GM19397 (cell line): ENCODE measurements around the gene SH3D19.
"Not testable (repeated sequence)": the region's sequence is repeated elsewhere in the genome, so short reads cannot be mapped to it uniquely, and the experiment has no call there.

ENCODE experiments used
- ATAC-seq: cut with Tn5 transposase; IDR thresholded peaks from one replicate; pipeline ENCODE4 v1.9.1; 2021; ENCODE audit warnings: mild to moderate bottlenecking, moderate library complexity; ENCODE audit not compliant: unreplicated experiment

Gene SH3D19

DNA sequence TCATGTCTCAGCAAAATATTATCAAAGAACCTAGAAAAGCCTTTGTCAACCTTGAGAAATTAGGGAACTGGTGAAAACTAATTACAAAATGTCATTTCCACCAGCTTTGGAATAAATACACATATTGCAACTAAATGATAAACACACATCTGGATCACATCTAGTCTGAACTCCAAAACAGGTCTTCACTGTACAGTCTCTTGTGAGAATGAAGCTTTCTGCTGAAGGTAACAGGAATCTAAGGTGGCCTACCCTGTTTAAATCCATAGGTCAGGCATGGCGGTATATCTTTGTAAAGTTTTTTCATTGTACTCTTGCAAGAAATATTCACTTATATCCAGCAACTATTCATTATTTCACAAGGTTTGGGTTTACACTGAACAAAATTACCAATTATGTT, 1.7 kb downstream of the SH3D19 start:
- no peak for ATAC-seq

DNA sequence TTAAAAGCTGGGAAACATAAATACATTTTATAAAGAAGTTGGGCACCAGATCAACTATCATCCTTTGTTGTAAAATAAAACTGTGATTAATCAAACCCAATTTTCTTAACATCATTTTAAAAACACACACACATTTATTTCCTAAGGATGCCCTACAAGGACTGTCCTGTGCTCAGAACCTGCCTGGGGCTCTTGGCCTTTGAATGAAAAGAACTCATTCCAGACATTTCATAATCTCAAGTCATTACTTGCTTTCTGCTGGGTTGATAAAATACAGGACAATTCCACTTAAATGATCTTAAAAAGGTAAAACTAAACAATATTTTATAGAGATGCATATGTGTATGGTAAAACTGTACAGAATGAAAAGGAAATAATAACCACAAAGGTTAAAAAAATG, 2.8 kb downstream of the SH3D19 start:
- no peak for ATAC-seq

DNA sequence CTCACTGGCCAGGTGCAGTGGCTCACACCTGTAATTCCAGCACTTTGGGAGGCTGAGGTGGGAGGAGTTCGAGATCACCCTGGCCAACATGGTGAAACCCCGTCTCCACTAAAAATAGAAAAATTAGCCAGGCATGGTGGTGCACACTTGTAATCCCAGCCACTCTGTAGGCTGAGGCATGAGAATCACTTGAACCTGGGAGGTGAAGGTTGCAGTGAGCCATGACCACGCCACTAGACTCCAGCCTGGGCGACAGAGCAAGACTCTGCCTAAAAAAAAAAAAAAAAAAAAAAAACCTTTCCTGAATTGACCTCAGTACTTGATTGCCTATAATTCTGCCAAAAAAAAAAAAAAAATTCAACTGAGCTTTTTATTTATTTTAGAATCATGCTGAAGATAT, 3.2 kb downstream of the SH3D19 start:
- ATAC-seq: not testable (repeated sequence)

DNA sequence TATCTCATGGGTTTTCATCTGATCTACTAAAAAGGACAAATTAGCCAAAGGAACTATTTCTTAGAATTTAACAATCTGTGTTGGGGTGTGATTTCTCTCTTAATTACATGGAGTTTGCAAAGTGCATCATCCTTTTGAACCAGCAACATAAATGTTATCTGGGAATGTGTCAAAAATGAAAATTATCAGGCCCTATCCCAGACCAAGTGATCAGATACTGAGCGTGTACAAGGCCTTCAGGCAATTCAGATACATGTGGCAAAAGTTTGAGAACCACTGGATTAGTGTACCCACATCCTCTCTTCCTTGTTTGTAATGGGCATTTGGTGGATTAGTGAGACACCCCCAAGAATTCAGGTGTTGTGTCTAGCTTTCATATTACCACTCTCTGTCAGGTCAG, 3.8 kb downstream of the SH3D19 start:
- no peak for ATAC-seq

DNA sequence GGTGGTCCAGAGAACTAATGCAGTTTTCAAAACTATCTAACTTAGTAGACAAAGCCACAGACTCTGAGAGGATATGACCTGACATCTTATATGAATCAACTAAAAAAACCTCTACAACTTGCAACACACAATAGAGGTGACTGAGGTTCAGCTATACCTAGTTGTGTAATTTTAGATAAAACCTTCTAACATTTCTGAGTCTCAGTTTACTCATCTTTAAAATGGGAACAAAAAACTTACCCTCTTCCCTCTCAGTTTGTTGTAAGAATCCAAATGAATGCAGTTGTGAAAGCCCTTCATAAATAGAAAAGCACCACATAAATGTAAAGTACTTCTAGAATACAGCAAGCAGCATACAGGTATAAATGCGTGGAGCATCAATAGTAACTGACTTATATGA, 5.9 kb downstream of the SH3D19 start:
- no peak for ATAC-seq

DNA sequence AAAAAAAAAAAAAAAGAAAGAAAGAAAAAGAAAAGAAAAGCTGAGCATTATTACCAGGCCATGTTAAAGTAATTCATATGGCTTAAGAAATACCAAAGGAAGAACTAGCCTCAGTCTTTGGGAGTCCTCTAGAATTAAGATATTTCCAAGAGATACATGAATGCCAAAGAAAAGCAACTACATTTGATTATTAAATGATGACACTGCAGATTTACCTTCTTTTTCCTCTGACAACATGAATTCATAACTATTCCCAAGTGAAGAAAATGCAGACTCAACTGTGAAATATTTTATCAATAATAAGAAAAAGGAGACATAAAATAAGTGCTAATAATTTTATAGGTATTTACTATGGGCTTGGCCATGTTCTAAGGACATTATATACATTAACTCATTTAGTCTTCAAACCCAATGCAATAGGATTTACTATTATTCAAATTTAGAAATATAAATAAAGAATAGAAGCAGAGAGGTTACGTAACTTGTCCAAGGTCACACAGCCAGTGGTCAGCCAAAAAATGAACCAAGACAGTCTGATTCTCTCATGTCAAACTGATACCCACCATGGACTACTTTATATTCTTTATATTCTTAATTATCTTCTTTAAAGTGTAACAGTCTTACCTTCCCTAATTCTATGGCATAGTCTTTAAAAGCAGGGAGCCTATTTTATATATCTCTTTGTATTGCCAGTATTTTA, 6.9 kb downstream of the SH3D19 start:
- no peak for ATAC-seq

DNA sequence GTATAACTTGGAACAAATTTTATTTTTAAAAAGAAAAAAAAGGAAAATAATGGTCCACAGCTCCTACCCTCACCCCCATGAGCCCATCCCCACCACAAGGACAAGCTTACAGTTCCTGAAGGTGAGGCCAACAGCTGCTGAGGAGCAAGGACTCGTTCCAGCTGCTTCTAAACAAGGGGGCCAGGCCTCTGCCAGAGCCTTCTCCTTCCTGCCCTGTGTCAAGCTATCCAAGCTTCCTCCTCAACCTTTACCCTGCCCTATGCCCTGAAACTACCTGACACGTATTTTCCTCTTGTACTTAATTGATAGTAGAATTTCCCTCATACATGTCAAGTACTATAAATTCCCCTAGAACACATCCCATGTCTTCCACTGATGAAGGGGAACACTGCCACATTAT, 8.8 kb downstream of the SH3D19 start:
- ATAC-seq: no peak

DNA sequence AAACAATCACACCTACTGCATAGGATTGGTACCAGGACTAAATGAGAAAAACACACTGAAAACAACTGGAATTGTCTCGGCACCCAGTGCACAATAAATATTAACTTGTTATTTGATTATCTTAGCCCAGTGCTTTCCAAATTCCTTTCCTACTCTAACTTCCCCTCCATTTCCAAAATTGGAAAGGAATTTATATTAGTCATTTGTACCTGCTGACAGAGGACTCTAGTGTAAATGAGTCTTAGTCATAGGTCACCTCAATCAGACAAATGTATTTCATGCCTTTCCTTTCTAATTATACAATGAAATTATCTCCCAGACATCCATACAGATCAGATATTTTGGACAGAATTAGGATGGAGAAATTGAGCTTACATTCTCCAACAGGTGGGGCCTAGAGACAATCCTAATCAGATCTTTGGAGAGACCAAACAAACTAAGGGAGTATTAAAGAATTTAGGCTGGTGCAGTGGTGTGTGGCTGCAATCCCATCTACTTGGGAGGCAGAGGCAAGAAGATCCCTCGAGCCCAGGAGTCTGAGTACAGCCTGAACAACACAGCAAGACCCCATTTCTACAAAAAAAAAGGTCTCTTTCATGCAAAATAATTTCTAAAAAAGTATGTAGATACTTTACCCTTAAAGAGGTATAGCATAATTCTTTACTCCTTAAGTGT, 10.1 kb downstream of the SH3D19 start:
- ATAC-seq: no peak

DNA sequence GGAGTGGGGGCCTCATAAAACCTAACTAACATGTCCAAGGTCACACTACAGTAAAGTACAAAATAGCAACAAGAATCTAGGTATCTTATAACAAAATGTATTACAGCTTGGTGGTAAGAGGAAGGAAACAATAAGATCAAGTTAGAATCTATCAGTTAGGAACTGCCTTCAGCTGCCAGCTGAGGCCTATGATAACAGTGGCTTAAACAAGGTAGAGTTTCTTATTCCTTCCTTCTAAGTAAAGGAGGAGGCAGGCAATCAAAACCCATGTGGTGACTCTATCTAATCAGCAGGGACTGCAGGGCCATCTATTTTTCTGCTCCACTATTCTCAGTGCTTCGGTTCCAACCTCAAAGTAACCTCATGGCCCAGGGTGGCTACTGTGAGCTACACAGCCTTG, 10.9 kb downstream of the SH3D19 start:
- ATAC-seq: no peak

DNA sequence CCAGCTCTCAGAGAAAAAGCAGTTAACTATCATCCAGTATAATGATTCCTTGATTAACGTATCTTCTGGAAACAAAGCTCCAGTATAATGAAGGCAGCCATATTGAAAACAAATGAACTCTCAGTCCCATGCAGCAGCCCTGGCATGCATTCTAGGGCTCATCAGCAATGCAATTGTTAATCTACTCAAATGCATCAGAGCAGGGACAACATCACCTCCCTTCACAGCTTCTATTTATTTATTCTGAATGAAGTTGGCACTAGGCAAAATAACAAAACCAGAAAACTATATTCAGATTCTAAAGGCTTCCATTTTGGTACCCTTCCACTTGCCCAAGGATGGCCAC, 11.4 kb downstream of the SH3D19 start:
- ATAC-seq: no peak

DNA sequence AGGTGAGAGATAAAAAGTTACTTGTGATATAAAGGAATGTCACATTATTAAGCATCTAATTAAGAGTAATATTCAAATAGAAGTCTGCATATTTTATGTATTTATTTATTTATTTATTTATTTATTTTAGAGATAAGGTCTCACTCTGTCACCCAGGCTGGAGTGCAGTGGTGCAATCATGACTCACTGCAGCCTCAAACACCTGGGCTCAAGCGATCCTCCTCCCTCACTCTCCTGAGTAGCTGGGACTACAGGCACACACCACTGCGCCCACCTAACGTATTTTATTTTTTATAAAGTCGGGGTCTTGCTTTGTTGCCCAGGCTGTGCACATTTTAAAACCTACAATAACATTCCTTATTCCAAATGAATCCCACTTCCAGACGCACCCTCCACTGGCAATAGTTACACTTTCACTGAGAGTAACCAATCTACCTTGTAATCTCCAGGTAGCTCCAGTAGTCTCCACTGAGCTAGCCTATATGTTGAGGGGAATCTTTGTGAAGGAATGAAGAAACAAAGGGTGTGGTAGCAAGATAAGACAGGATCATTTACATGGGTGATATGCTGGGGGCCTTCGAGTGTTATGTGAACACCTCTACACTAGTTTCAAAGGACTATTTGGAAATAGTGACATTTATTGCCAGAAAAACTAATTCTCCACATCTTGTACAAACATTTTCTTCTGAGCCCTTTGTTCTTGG, 11.9 kb downstream of the SH3D19 start:
- no peak for ATAC-seq

DNA sequence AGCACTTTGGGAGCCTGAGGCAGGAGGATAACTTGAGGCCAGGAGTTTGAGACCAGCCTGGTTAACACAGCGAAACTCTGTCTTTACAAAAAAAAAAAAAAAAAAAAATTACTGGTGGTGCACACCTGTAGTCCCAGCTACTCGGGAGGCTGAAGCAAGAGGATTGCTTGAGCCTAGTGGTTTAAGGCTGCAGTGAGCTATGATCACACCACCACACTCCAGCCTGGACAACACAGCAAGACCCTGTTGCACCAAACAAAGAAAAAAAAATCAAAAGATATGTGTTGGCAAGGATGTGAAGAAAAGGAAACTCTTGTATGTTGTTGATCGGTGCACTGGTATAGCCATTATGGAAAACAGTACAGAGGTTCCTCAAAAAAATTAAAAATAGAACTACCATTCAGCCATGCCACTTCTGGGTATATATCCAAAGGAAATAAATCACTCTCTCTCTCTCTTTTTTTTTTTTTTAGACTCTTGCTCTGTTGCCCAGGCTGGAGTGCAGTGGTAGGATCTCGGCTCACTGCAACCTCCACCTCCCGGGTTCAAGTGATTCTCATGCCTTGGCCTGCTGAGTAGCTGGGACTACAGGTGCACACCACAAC, 15.2 kb downstream of the SH3D19 start:
- ATAC-seq: no peak

DNA sequence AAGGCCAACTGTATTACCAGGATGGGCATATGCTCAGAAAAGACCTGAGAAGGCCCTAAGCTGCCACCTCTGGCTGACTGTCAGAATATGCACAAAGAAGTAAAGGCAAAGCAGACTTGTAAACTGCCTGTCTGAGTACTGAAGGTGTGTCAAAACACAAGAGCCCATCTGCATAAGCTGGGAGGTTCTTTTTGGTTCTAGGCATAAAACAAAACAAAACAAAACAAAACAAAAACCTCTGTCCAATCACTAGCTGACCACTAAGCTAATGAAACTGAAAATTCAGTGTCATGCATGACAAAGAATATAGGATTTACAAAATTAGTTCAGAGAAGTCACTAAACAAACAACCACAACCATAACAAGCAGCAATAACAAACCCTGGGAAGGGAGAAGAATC, 20.6 kb downstream of the SH3D19 start:
- ATAC-seq: no peak

DNA sequence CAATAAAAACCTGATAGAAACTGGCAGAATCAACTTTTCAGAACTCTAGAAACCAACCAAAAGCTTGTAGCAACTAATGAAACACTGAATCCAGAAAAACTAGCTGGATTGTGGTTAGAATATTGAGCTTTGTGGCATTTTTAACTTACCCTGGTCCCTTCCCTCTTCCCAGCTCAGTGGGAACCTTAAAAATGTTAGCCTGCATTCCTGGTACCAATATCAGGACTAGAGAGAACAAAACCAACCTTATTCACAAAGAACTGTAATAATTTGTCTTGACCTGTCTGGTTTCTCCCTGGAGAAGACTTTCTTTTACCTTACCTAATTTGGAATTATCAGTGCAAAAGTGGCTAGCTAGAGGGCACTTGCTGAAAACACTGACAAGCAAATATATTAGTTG, 21.2 kb downstream of the SH3D19 start:
- ATAC-seq: no peak

DNA sequence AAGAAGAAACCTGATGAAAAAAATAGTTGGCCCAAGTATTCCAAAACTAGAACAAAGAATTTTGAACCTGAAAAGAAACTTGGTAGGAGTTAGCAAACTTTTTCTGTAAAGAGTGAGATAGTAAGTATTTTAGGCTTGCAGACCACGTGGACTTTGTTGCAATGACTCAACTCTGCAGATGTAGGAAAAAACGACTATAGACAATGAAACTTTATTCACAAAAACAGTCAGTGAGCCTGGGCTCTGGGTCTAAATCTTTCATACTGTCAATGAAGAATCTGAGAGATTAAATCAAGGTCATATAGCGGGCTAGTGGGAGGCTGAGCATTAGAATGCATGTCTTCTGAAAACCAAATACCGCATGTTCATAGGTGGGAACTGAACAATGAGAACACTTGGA, 23.0 kb downstream of the SH3D19 start:
- ATAC-seq: no peak

DNA sequence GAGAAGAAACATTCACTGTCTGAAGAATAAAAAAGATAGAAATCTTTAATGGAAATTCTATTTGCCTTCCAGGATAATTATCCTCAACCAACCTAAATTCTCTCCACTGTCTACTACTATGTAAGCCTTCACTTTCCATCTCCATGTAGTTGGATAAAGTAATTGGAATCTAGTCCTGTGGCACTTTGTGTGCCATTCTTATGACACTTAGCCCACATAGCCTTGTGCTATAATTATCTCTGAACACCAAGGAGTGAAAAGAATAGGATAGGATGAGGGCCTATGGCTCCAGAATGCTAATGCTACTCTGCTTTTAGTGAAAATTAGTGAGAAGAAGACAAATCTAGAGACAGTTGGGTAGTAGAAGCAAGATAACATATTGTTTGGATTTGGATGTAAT, 28.2 kb downstream of the SH3D19 start:
- no peak for ATAC-seq

DNA sequence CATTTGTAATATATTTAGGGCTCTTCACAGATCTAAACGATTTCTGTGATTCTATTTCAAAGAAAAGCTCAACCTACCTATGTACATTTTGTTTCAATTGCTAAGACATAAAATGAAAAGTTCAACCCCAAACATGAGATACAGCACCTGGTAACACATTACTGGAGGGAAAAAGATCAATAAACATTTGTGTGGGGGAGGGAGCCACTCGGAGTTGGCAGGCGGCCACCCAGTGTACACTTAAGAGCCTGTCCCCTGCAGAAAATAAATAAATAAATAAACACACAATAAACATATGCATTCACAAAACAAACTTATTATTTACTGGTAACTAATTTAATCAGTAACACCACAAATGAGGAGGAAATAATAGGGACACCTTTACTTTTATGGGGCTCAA, 29.2 kb downstream of the SH3D19 start:
- no peak for ATAC-seq

DNA sequence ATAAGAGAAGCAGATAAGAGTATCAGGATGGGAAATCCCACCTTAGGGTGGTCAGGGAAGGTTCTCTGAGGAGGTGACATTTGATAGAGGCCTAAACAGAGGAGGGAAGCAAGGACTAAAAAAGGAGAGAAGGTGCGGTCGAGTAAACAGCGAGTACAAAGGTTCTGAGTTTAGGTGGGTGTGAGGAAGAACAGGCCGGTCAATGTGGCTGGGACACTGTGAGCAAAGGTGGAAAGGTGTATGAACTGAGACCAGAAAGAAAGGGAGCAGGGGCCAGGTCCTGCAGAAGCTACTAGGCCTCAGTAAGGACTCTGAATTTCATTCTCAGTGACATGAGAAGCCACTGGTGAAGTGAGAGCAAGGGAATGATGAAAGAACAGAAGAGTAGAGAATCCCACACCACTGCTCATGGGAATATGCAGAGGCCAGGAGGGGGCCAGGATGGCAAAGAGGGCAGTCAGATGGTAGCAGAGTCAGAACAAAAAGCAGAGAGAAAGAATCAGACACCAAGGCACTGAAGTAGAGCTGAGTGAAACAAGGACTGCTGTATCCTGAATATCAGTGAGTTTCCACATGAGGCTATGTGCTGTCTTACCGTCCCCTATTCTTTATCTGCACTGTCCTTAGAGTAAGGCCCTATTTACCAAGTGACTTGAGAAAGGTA, 30.4 kb downstream of the SH3D19 start:
- no peak for ATAC-seq

DNA sequence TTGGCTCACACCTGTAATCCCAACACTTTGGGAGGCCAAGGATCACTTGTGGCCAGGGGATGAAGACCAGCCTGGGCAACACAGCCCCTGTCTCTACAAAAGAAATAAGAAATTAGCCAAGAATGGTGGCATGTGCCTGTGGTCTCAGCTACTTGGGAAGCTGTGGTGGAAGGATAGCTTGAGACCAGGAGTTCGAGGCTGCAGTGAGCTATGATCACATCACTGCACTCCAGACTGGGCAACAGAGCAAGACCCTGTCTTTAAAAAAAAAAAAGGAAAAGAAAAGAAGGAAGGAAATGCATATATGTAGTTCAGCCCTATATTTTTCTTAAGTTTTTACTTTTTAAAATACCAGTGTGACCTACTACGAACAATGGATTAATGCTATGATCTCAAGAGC, 33.4 kb downstream of the SH3D19 start:
- no peak for ATAC-seq

DNA sequence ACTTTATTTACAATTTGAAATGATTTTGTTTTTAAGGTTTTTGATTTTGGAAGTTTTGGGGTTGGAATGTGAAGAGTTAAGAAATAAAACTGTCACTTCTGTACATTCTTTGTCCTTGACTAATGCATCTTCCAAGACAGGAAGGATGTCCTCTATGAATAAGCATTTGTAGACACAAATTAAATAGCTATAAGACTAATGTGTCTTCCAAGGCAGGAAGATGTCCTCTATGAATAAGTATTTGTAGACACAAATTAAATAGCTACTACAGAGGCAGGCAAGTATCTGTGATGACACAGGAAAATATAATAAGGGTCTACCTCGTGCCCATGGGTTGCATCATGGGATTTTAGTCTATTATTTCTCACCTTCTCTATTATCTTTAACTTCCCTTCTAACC, 33.9 kb downstream of the SH3D19 start:
- no peak for ATAC-seq

DNA sequence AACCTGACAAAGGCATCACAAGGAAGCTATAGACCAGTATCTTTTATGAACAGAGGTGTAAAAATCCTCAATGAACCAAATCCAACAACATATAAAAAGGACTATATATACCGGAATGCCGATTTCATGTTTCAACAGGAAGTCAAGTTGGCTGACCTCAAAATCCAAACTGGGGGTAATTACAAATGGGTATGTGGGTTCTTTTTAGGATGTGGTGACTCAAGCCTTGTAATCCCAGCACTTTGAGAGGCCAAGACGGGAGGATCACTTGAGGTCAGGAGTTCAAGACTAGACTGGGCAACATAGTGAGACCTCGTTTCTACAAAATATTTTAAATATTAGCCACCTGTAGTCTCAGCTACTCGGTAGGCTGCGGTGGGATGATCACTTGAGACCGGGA, 38.0 kb downstream of the SH3D19 start:
- no peak for ATAC-seq
